Stimulated activated CD4-positive, alpha-beta T cell treated with anti-CD3 and anti-CD28 coated beads, Interleukin-12 subunit alpha, Interleukin-12 subunit beta, amount 100 ng/mL, for 4 hours (primary cell): ENCODE measurements around the gene PRB4.
"Not testable (repeated sequence)": the region's sequence is repeated elsewhere in the genome, so short reads cannot be mapped to it uniquely, and the experiment has no call there.

Source experiments
- DNase-seq: peaks from one replicate; pipeline ENCODE4 v3.0.0-alpha.2; 2020

Gene PRB4

GRCh38 chr12:11310336-11310735 lies at the start of gene PRB4:
Gene PRB4, minus strand, starts transcription at chr12:11310436. Its CDS starts 38 bp downstream, at chr12:11310398.
- no peak for DNase-seq

- DNase-seq = not testable (repeated sequence)
Observed at GRCh38 chr12:11351736-11352135, 41.5 kb upstream of the PRB4 start.

GRCh38 chr12:11348439-11348838 lies 38.2 kb upstream of the PRB4 start:
- DNase-seq = no peak

GRCh38 chr12:11347810-11348209 lies 37.6 kb upstream of the PRB4 start:
- no peak for DNase-seq

GRCh38 chr12:11344500-11344899 lies 34.3 kb upstream of the PRB4 start:
- DNase-seq = no peak

GRCh38 chr12:11324426-11324825 lies 14.2 kb upstream of the PRB4 start:
- DNase-seq = no peak

- DNase-seq = no peak
Observed at GRCh38 chr12:11321980-11322379, 11.7 kb upstream of the PRB4 start.

GRCh38 chr12:11307143-11307542 lies 3.1 kb downstream of the PRB4 start:
- DNase-seq = no peak

- no peak for DNase-seq
Observed at GRCh38 chr12:11273449-11273848, 36.8 kb downstream of the PRB4 start.

- no peak for DNase-seq
Observed at GRCh38 chr12:11269607-11270006, 40.6 kb downstream of the PRB4 start, which contains the start of gene PRB3. Gene PRB3, minus strand, starts transcription at chr12:11269707. Its CDS starts 38 bp downstream, at chr12:11269669.

GRCh38 chr12:11264501-11264900 lies 45.7 kb downstream of the PRB4 start:
- DNase-seq = no peak
